Mesenchymal stem cell (in vitro differentiated cells and primary cell): ENCODE measurements around the gene ACY1.
A peak's percentile ranks its signal among the peaks of the same experiment; 100 is the strongest.

Source experiments
- DNase-seq: peaks from one replicate; pipeline ENCODE4 v3.0.0-alpha.2; 2013
- H2AFZ ChIP-seq: one replicate; pipeline ENCODE4 v1.6.1; 2013; ENCODE audit warnings: low read depth, mild to moderate bottlenecking, control low read depth, inconsistent platforms, low read length, moderate library complexity
- H2AK5ac ChIP-seq: 2 replicates; pipeline ENCODE4 v1.6.1; 2013; ENCODE audit warnings: low read length, moderate library complexity, mild to moderate bottlenecking, inconsistent platforms; ENCODE audit not compliant: severe bottlenecking
- H2BK120ac ChIP-seq: one replicate; pipeline ENCODE4 v1.6.1; 2013; ENCODE audit warnings: low read depth, mild to moderate bottlenecking, inconsistent platforms, low read length, moderate library complexity
- H2BK12ac ChIP-seq, 2 experiments: one replicate each; pipeline ENCODE4 v1.6.1; 2013; ENCODE audit warnings: inconsistent platforms in 2 of 2, low read length in 2 of 2, mild to moderate bottlenecking in 2 of 2, moderate library complexity in 2 of 2, control low read depth in 1 of 2
- H2BK15ac ChIP-seq: one replicate; pipeline ENCODE4 v1.6.1; 2013; ENCODE audit warnings: mild to moderate bottlenecking, low read depth, inconsistent platforms; ENCODE audit not compliant: poor library complexity, severe bottlenecking
- H2BK5ac ChIP-seq: 2 replicates; pipeline ENCODE4 v1.6.1; 2013; ENCODE audit warnings: low read depth, mild to moderate bottlenecking, low read length, control low read depth, inconsistent platforms; ENCODE audit not compliant: poor library complexity, severe bottlenecking
- H3K14ac ChIP-seq, 2 experiments: one replicate each; pipeline ENCODE4 v1.6.1; 2013; ENCODE audit warnings: inconsistent platforms in 2 of 2, low read length in 2 of 2, control low read depth in 1 of 2, mild to moderate bottlenecking in 1 of 2, moderate library complexity in 1 of 2
- H3K18ac ChIP-seq, 2 experiments: one replicate each; pipeline ENCODE4 v1.6.1; 2013; ENCODE audit warnings: inconsistent platforms in 2 of 2, low read length in 2 of 2, control low read depth in 1 of 2, low read depth in 1 of 2, mild to moderate bottlenecking in 1 of 2
- H3K23ac ChIP-seq, 2 experiments: one replicate each; pipeline ENCODE4 v1.6.1; 2013; ENCODE audit warnings: inconsistent platforms in 2 of 2, low read length in 2 of 2, mild to moderate bottlenecking in 2 of 2, moderate library complexity in 2 of 2, control low read depth in 1 of 2
- H3K27ac ChIP-seq: 2 replicates; pipeline ENCODE4 v1.5.1; 2013; ENCODE audit warnings: mild to moderate bottlenecking, moderate library complexity, low read length, control low read depth, inconsistent platforms; ENCODE audit not compliant: poor library complexity, severe bottlenecking
- H3K27me3 ChIP-seq, 2 experiments: 2 replicates each; pipeline versions ENCODE4 v1.6.1 to v1.7.0; 2013; ENCODE audit warnings: low read length in 2 of 2, mild to moderate bottlenecking in 2 of 2, moderate library complexity in 2 of 2, control low read depth in 1 of 2, inconsistent platforms in 1 of 2; ENCODE audit not compliant: control insufficient read depth in 1 of 2, insufficient read depth in 1 of 2
- H3K36me3 ChIP-seq, 2 experiments: 2 replicates each; pipeline versions ENCODE4 v1.6.1 to v1.7.0; 2013; ENCODE audit warnings: low read length in 2 of 2, control low read depth in 1 of 2, inconsistent platforms in 1 of 2, low read depth in 1 of 2, mild to moderate bottlenecking in 1 of 2; ENCODE audit not compliant: insufficient read depth in 2 of 2, control insufficient read depth in 1 of 2
- H3K4ac ChIP-seq, 2 experiments: one replicate each; pipeline ENCODE4 v1.6.1; 2013; ENCODE audit warnings: inconsistent platforms in 2 of 2, low read length in 2 of 2, mild to moderate bottlenecking in 2 of 2, moderate library complexity in 2 of 2, control low read depth in 1 of 2, low read depth in 1 of 2
- H3K4me1 ChIP-seq: 2 replicates; pipeline ENCODE4 v1.6.1; 2013; ENCODE audit warnings: low read depth, low read length, control low read depth; ENCODE audit not compliant: control insufficient read depth, insufficient read depth
- H3K4me2 ChIP-seq: 2 replicates; pipeline ENCODE4 v1.6.1; 2013; ENCODE audit warnings: low read length, mild to moderate bottlenecking, inconsistent platforms; ENCODE audit not compliant: poor library complexity, severe bottlenecking
- H3K4me3 ChIP-seq, 2 experiments: 2 replicates each; pipeline versions ENCODE4 v1.5.1 to v1.7.0; 2013; ENCODE audit warnings: low read length in 2 of 2, mild to moderate bottlenecking in 2 of 2, control low read depth in 1 of 2, low read depth in 1 of 2; ENCODE audit not compliant: insufficient read depth in 1 of 2
- H3K79me1 ChIP-seq: replicated peaks from 2 replicates; pipeline ENCODE4 v1.6.1; 2013; ENCODE audit warnings: mild to moderate bottlenecking, control low read depth, low read length, inconsistent platforms; ENCODE audit not compliant: poor library complexity, severe bottlenecking
- H3K9ac ChIP-seq: 2 replicates; pipeline ENCODE4 v1.7.0; 2013; ENCODE audit warnings: mild to moderate bottlenecking, low read length, moderate library complexity
- H3K9me3 ChIP-seq: 2 replicates; pipeline ENCODE4 v1.7.0; 2013; ENCODE audit warnings: mild to moderate bottlenecking, low read length; ENCODE audit not compliant: control insufficient read depth
- H4K8ac ChIP-seq: one replicate; pipeline ENCODE4 v1.6.1; 2013; ENCODE audit warnings: inconsistent platforms, mild to moderate bottlenecking, low read length, moderate library complexity
- H4K91ac ChIP-seq: one replicate; pipeline ENCODE4 v1.6.1; 2013; ENCODE audit warnings: mild to moderate bottlenecking, low read length, inconsistent platforms
- WGBS: methylation state at CpG from one replicate; pipeline ENCODE4 v1.1.7; 2013; ENCODE audit warnings: mixed read lengths; 5-methylcytosine and 5-hydroxymethylcytosine counted together

ACY1 gene

GRCh38 chr3:51942603-51943450 lies 40.5 kb upstream of the ACY1 start:
- Histone ChIP-seq H2AK5ac (peak overlapping the region; percentile 54), H3K14ac (peak overlapping the region in 1 of 2 experiments; percentile 87), H2BK5ac (no peak overlapping the region), H3K23ac (peak overlapping the region in 1 of 2 experiments; percentile 56), H2BK12ac (peak overlapping the region; percentile 51 to 70), H3K27ac (peak overlapping the region; percentile 66), H3K79me1 (peaks cover 23% of the 10 kb centered on the region), H3K4me3 (peak overlapping the region; percentile 38 to 81), H2AFZ (peak overlapping the region; percentile 99), H3K36me3 (peaks cover 47 to 55% of the 10 kb centered on the region in 2 experiments), H3K27me3 (no peaks in the 10 kb centered on the region), H2BK15ac (peak overlapping the region; percentile 50), H3K18ac (peak overlapping the region; percentile 88 to 93), H2BK120ac (peak overlapping the region; percentile 9), H3K4me2 (peak overlapping the region; percentile 60), H3K4ac (peak overlapping the region; percentile 85 to 97), H4K91ac (peak overlapping the region; percentile 83), H3K9me3 (no peaks in the 10 kb centered on the region), H4K8ac (peak overlapping the region; percentile 95), H3K4me1 (peaks cover 19% of the 10 kb centered on the region), H3K9ac (peak overlapping the region; percentile 97)
- peak; percentile 44 for DNase-seq
- WGBS = 72% methylated on average over 15 of the region's 17 CpGs

GRCh38 chr3:51943451-51944391 lies 39.6 kb upstream of the ACY1 start:
- H3K14ac ChIP-seq = no peak overlapping the region
- H3K4me2 ChIP-seq = no peak overlapping the region
- no peak overlapping the region for H2BK15ac ChIP-seq
- peaks cover 45 to 55% of the 10 kb centered on the region in 2 experiments for H3K36me3 ChIP-seq
- peak overlapping the region; percentile 97 for H3K9ac ChIP-seq
- peak overlapping the region; percentile 72 for H4K91ac ChIP-seq
- no peak overlapping the region for H2BK5ac ChIP-seq
- H3K79me1 ChIP-seq = peaks cover 14% of the 10 kb centered on the region
- H3K23ac ChIP-seq = no peak overlapping the region
- H2AFZ ChIP-seq = no peak overlapping the region
- H3K4me3 ChIP-seq = peak overlapping the region in 1 of 2 experiments; percentile 81
- no peak overlapping the region for H3K27ac ChIP-seq
- H3K4me1 ChIP-seq = peaks cover 22% of the 10 kb centered on the region
- H4K8ac ChIP-seq = peak overlapping the region; percentile 95
- H2BK12ac ChIP-seq = peak overlapping the region; percentile 51 to 70
- 98% methylated on average over 21 of the region's 21 CpGs for WGBS
- no peak overlapping the region for H2BK120ac ChIP-seq
- no peaks in the 10 kb centered on the region for H3K27me3 ChIP-seq
- H3K9me3 ChIP-seq = no peaks in the 10 kb centered on the region
- no peak for DNase-seq
- no peak overlapping the region for H3K18ac ChIP-seq
- peak overlapping the region; percentile 50 for H2AK5ac ChIP-seq
- peak overlapping the region; percentile 5 to 85 for H3K4ac ChIP-seq

DNA sequence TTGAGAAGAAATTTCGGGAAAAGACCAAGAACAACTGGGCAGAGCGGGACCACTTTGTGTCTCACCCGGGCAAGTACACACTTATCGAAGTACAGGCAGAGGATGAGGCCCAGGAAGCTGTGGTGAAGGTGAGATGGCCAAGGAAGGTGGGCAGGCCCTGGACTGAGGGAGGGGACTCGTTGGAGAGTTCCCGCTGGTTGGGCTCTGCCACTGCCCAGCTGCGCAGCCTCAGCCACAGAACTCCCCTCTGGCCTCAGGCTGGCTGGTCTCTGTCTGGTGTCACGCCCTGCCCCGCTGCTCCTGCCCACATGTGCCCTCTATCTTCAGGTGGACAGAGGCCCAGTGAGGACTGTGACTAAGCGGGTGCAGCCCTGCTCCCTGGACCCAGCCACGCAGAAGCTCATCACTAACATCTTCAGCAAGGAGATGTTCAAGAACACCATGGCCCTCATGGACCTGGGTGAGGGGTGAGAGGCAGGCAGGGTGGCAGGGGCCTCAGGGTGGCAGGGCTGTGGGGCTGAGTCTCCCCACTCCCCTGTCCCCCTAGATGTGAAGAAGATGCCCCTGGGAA lies 38.8 kb upstream of the ACY1 start:
- no peak overlapping the region for H2BK12ac ChIP-seq
- 95% methylated on average over 10 of the region's 11 CpGs for WGBS
- peak overlapping the region in 1 of 2 experiments; percentile 65 for H3K23ac ChIP-seq

More for the DNA sequence above, 38.8 kb upstream of the ACY1 start:
- Histone ChIP-seq H2AK5ac (no peak overlapping the region), H3K4me3 (no peak overlapping the region), H3K27me3 (no peaks in the 10 kb centered on the region), H2BK5ac (no peak overlapping the region), H3K4me1 (peaks cover 22% of the 10 kb centered on the region), H3K14ac (no peak overlapping the region), H3K9ac (no peak overlapping the region), H3K4ac (no peak overlapping the region), H3K36me3 (peaks cover 47 to 56% of the 10 kb centered on the region in 2 experiments), H3K4me2 (no peak overlapping the region), H2BK120ac (no peak overlapping the region), H2BK15ac (no peak overlapping the region), H2AFZ (no peak overlapping the region), H3K79me1 (peaks cover 11% of the 10 kb centered on the region), H4K8ac (no peak overlapping the region), H3K27ac (no peak overlapping the region), H4K91ac (peak overlapping the region; percentile 1), H3K9me3 (no peaks in the 10 kb centered on the region), H3K18ac (no peak overlapping the region)
- DNase-seq = no peak
